Islet of Langerhans (tissue), 1 donor: ENCODE measurements around the gene NDRG3.
"Not testable (repeated sequence)": the region's sequence is repeated elsewhere in the genome, so short reads cannot be mapped to it uniquely, and the experiment has no call there.

Experiments
- FAIRE-seq: peaks from one replicate; lab custom pipeline; 2011; peaks lifted over from hg19 to GRCh38; lab: Jason Lieb, UNC

The NDRG3 gene

GRCh38 chr20:36760647-36761046, 14.8 kb upstream of the NDRG3 start:
- FAIRE-seq, result no peak

DNA sequence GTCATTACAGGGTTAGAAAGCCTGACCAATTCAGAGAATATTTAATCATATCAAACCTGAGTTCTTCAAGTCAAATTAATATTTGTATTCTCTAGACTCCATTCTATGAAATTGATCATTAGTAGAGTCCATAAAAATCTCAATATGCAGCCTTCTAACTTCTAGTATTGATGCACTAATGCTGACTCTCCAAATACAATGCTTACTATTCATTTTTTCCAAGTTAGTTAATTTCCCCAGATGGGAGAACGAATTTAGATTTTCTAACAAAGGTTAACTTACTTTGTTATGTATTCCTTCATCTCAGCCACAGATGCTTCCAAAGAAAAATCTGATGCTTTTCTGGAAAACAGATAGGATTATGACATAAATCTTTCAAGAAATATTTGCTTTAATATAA, 12.4 kb upstream of the NDRG3 start:
- no peak for FAIRE-seq

GRCh38 chr20:36756496-36756895, 10.6 kb upstream of the NDRG3 start:
- no peak for FAIRE-seq

DNA sequence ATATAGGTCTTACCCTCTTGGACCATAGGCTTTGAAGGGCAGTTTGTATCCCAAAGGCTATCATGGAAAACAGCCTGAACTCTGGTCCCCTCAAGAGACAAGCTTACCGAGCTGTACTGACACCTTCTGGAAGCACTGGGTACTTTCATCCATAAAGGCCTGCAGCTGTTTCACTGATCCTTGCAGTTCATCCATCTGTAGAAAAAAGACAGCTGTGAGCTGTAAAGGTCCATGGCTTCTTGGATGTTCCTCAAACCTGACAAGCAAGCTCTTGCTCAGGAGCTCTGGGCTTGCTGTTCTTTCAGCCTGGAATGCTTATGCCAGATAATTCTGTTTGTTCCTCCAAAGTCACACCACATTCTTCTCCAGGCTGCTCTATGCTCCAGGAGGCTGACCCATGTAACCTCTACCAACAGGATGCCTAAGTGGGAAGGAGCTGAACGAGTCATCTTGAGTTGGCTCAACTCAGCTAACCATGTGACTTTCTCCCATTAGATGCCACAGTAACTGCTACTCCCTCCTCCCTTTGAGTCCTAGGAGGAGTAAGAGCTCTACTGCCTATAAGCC, 8.8 kb upstream of the NDRG3 start:
- FAIRE-seq, result no peak

DNA sequence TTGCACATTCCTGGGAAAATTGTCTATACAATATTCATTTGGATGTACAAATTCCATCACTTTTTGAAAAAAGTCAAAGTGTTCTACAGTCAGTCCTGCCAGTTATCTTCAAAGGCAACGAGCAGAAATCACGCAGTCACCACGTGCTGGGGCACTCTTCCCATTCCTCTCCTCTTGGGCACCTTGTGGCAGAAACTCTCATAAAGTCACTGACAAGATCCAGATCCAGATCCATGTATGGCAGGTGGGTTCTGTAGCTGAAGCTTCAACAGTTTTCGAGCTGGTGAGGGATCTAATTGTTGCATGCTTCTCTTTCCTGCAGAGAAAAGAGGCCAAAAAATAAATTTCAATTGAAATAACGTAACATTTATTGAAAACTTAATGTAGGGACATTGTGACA, 6.7 kb upstream of the NDRG3 start:
- no peak for FAIRE-seq

DNA sequence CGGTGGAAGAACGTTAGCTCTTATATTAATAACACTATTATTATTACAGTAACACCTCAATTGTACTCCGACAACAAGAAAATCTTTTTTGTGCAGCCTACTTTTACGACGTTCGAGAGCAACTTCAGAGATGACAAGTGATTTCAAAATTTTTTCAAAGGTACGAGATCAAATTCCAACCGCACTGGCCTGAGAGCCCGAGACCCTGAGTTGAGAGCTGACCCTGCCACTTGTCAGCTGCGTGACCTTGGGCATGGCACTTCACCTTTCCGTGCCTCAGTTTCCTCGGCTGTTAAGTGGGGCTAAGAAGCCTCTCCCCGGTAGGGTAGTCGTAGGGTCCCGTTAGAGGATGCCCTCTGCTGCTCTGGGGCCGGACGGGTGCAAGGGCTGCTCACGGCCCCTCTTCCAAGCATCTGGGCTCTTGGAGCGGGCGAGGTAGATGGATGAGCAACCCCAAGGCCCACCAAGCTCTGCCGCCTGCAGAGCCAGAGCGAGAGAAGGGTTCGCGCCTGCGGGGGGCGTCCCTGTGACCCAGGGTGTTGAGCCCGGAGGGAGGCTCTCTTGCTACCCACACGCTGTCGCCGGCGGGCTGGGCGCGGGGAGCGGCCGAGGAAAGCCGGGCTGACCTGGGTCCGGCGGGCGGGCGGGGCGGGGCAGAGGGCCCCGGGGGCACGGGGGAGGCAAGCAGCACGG, 510 bp downstream of the NDRG3 start:
- FAIRE-seq, result no peak

DNA sequence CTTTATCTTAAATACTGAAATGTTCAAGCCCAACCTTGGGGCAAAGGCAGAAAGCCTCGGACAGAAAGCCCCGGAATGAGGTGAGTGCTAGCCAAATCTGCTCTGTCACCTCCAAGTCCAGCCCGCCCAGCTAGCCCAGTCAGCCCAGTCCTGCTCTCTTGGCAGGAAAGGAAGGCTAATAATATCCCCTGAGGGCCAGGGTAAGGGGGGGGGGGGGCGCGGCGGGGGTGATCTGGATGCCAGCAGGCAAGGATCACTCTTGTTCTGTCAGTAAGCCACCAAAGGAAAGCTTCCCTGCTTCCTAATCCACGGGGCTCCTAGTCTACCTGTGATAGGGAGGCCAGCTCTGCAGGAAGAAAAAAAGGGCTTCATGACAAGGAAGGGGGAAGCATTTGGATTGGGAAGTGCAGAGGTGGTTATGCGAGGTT, 1.1 kb downstream of the NDRG3 start:
- no peak for FAIRE-seq

- no peak for FAIRE-seq
These were observed 1.6 kb downstream of the NDRG3 start for GRCh38 chr20:36744243-36744642.

DNA sequence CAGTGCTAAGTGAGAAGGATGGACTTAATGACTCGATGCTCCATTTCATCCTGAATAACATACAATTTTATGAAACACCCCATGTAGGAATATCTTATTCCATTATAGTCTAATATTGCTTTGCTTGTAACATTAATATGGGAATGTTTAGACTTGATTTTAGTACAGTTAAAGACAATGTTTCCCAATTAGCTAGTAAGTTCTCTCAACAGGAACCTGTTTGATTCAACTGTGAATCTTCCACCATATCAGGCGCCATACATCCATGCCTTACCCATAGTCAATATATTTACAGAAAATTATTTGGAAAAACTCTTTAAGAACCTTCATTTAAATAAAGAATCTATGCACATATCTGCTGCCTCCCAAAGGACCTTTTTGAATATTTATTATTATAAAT, 3.3 kb downstream of the NDRG3 start:
- no peak for FAIRE-seq

DNA sequence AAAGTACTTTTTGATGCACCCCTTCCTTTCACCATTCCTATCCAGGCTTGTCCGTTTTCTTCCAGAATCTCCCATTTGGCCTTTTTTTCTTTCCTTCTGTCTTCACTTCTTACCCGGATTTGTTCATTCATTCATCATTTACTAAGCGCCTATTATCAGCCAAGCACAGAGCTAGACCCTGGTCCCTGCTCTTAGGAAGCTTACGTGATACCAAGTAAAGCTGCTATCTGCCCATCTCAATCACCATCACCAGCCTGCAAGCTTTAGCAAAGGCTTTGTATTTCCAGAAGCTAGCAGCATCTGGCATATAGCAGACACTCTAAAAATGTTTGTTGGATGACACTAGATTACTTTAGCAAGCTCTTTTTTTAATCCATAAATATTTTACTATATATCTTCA, 4.8 kb downstream of the NDRG3 start:
- FAIRE-seq, result no peak

DNA sequence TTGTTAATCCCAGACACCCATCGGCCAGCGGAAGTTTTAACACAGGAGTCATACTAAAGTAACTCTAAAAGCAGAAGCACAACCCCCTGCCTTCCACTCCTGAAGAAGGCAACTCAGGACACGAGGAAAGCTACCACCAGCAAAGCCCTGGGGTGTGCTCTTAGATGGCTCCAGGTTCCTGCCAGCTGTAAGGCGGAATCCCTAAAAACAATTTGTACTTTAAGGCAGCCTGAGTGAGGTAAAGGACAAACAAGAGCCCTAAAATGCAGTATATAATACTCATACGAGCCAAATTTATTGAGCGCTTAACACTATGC, 8.7 kb downstream of the NDRG3 start:
- FAIRE-seq, result no peak

- FAIRE-seq, result no peak
These were observed 9.3 kb downstream of the NDRG3 start for GRCh38 chr20:36736451-36737182.

- no peak for FAIRE-seq
These were observed 13.4 kb downstream of the NDRG3 start for GRCh38 chr20:36732456-36732855.

GRCh38 chr20:36728986-36729385, 16.9 kb downstream of the NDRG3 start:
- no peak for FAIRE-seq

DNA sequence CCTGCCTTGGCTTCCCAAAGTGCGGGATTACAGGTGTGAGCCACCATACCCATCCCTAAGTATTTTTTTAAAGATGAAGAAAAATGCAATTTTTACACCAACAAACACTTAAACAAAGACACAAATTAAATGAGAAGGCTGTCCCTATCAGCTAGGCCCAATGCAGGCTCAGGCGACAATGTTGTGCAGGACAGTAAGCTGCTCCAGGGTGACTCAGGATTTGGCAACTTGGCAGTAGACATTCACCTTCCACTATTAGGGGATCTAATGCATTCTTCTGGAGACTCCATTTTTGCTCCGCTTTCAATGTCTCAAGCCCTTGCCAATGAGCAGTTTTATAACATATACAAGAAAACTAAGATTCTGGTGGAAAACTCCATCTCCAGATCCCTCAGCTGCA, 19.7 kb downstream of the NDRG3 start:
- FAIRE-seq, result no peak

- no peak for FAIRE-seq
These were observed 25.4 kb downstream of the NDRG3 start for GRCh38 chr20:36720510-36720909.

DNA sequence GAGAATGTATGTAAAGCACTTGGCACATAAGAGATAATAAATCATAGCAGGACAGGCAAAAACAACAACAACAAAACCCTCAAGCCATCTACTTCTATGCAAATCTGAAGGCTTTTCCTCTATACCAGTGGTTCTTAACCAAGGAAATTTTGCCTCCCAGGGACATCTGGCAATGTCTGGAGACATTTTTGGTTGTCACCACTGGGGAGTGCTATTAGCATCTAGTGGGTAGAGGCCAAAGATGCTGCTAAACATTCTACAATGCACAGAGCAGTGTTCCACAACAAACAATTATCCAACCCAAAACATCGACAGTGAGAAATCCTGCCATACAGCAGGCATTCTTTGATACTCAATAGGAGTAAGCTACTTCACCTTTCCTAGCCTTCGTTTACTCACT, 28.2 kb downstream of the NDRG3 start:
- FAIRE-seq, result no peak

- no peak for FAIRE-seq
These were observed 28.9 kb downstream of the NDRG3 start for GRCh38 chr20:36717021-36717420.

GRCh38 chr20:36712775-36713174, 33.1 kb downstream of the NDRG3 start:
- no peak for FAIRE-seq

DNA sequence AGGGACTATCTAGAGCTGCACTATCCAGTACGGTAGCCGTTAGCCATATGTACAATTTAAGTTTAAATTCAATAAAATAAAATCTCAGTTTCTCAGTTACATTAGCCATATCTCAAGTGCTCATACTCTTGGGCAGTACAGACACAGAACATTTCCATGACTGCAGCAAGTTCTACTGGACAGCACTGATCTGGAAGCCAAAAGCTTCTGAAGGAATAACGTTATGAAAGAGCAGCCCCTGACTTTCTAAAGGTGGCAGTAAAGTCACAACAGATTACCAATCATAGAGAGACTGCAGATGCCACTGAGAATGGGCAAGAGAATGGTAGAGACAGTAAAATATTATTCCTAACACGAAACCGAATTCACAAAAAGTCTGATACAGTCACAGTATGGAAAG, 36.8 kb downstream of the NDRG3 start:
- no peak for FAIRE-seq

DNA sequence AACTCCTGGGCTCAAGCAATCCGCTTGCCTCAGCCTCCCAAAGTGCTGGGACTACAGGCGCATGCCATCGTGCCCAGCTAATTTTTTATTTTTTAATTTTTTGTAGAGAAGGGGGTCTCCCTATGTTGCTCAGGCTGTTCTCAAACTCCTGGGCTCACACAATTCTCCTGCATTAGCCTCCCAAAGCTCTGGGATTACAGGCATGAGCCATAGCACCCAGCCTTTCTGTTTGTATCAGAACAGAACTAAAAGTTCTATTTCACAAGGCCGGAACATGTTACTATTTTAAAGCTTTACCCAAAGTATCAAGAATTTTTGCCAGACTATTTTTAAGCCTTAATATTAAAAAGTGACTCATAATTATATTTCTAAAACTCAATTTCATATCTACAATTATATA, 42.4 kb downstream of the NDRG3 start:
- FAIRE-seq, result no peak

GRCh38 chr20:36700438-36700837, 45.5 kb downstream of the NDRG3 start:
- no peak for FAIRE-seq

DNA sequence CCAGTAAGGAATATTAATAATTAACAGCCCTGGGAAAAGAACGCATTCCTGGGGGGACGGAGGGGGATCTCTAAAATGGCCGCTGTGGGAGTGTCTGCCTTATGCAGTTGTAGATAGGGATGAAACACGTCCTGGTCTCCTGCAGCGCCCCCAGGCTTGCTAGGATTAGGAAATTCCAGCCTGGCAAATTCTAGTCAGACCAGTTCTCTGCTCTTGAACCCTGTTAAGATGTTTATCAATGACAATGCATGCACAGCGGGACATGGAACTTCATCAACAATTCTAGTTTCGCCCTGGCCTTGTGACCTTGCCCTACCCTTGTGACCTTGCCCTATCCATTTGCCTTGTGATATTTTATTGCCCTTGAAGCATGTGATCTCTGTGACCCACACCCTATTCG, 50.4 kb downstream of the NDRG3 start:
- FAIRE-seq, result not testable (repeated sequence)

- FAIRE-seq, result no peak
These were observed 57.3 kb downstream of the NDRG3 start for GRCh38 chr20:36688630-36689029.
